ENCODE results near the gene STXBP3. TPM values are rescaled to one million over a fixed set of nuclear protein-coding genes. Genes with fewer than 3 reads are reported as not detected.

The STXBP3 gene
- total RNA-seq, 1 donor from 2014 or later = 78.0 TPM

DNA sequence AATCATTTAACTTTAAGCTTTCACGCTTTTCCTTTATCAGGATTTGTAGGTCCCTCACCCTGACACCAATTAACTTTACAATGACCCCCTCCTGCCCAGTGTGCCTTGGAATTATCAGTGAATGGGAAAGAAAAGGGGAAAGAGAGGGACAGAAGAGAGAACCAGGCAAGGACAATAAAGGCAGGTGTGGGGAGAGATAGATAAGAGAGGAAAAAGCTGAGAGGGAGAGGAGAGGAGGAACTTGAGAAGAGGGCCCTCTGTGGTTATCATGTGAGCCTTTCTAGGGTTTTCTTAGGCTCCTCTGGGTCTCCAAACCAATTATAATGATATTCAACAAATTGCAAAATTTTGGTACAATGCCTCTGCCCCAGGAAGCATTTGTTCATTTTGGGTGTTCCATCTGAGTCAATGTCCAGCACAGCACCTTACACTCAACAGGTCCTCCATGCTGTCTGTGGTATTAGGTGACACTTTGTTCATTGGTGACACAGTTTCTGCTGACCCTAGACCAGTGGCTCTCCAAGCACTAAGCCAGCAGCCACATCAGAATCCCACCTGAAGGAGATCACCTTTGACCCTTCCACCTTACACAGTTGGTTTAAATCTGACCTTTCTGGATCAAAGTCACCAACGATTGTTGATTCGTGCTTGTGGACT lies 96.2 kb downstream of the STXBP3 start:
- DNase-seq (ENCODE audit: low spot score) = no peak

GRCh38 chr1:108843390-108844137 lies 97.1 kb downstream of the STXBP3 start:
- no peak for DNase-seq (ENCODE audit: low spot score)

GRCh38 chr1:108845446-108845845 lies 99.0 kb downstream of the STXBP3 start:
- no peak for DNase-seq (ENCODE audit: low spot score)

GRCh38 chr1:108845991-108846390 lies 99.5 kb downstream of the STXBP3 start:
- peak; percentile 42 for DNase-seq (ENCODE audit: low spot score)

GRCh38 chr1:108847494-108847893 lies 101.0 kb downstream of the STXBP3 start:
- DNase-seq (ENCODE audit: low spot score) = no peak

GRCh38 chr1:108848806-108849205 lies 102.3 kb downstream of the STXBP3 start:
- no peak for DNase-seq (ENCODE audit: low spot score)

GRCh38 chr1:108850929-108851328 lies 104.5 kb downstream of the STXBP3 start:
- DNase-seq (ENCODE audit: low spot score) = no peak

- DNase-seq (ENCODE audit: low spot score) = no peak
Measured at GRCh38 chr1:108851567-108851966, 105.1 kb downstream of the STXBP3 start.

- no peak for DNase-seq (ENCODE audit: low spot score)
Measured at GRCh38 chr1:108852221-108852975, 105.9 kb downstream of the STXBP3 start.

DNA sequence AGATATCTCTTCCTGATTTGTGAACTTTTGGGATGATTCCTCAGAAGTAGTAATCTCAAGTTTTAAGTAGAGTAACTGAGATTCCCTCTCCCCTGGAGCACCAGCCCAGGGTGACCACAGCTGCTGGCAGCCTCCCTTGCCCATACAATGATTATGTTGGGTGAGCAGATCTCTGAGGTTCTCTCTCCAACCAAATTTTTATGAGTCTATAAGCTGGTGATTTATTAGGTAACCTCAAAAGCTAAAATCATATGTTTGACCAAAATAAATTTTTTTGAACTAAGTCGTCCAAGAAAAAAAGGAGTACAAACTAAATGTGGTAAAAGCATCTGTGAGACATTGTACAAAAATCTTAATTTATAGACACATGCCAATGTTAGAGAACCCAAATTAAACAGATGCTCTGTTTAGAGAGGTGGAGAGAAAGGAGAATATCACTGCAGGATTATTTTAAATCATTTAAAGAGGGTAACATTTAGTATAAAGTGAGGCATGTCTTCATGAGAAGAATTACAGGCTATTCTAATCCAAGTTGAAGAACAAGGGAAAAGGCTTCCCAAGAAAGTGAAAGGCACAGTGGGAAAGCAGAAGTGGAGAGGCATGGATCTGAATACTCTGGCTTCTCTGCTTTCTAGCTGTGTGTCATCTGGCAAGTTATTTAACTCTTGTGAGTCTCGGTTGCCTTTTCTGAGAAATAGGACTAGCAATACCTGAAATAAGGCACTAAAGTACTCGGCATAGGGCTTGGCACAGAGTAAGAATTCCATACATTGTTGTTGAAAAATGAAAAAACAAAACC lies 107.9 kb downstream of the STXBP3 start:
- DNase-seq (ENCODE audit: low spot score) = no peak

- DNase-seq (ENCODE audit: low spot score) = no peak
Measured at GRCh38 chr1:108856994-108857393, 110.5 kb downstream of the STXBP3 start, which contains the start of gene AKNAD1. AKNAD1 (minus strand) TSS chr1:108857094; CDS start chr1:108852664, 4,430 bp downstream.

- no peak for DNase-seq (ENCODE audit: low spot score)
Measured at GRCh38 chr1:108858230-108858950, 111.9 kb downstream of the STXBP3 start.

Other genes with a start within 250 kb of the STXBP3 start
- 29.9 TPM for gene EEIG2, start 186.6 kb upstream of the STXBP3 start, total RNA-seq (ENCODE audit: insufficient read depth, low replicate concordance)
- gene HENMT1, start 85.6 kb upstream of the STXBP3 start, total RNA-seq (ENCODE audit: insufficient read depth, low replicate concordance) = 16.9 TPM
- 15.6 TPM for gene PRPF38B, start 54.4 kb upstream of the STXBP3 start, total RNA-seq (ENCODE audit: insufficient read depth, low replicate concordance)
- gene FNDC7, start 33.8 kb upstream of the STXBP3 start, total RNA-seq (ENCODE audit: insufficient read depth, low replicate concordance) = 0.48 TPM
- gene AKNAD1, start 110.4 kb downstream of the STXBP3 start, total RNA-seq (ENCODE audit: insufficient read depth, low replicate concordance) = 2.2 TPM
- gene GPSM2, start 130.3 kb downstream of the STXBP3 start, total RNA-seq (ENCODE audit: insufficient read depth, low replicate concordance) = 22.4 TPM
- 38.0 TPM for gene CLCC1, start 216.8 kb downstream of the STXBP3 start, total RNA-seq (ENCODE audit: insufficient read depth, low replicate concordance)

All from umbilical cord (tissue), 2 donors.